Inflammatory macrophage treated with lipopolysaccharide for 4 hours (primary cell): ENCODE data around the gene FASTK.

Experiments
- DNase-seq: peaks from one replicate; pipeline ENCODE4 v3.0.0-alpha.2; 2020

FASTK gene, protein sequence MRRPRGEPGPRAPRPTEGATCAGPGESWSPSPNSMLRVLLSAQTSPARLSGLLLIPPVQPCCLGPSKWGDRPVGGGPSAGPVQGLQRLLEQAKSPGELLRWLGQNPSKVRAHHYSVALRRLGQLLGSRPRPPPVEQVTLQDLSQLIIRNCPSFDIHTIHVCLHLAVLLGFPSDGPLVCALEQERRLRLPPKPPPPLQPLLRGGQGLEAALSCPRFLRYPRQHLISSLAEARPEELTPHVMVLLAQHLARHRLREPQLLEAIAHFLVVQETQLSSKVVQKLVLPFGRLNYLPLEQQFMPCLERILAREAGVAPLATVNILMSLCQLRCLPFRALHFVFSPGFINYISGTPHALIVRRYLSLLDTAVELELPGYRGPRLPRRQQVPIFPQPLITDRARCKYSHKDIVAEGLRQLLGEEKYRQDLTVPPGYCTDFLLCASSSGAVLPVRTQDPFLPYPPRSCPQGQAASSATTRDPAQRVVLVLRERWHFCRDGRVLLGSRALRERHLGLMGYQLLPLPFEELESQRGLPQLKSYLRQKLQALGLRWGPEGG

DNA sequence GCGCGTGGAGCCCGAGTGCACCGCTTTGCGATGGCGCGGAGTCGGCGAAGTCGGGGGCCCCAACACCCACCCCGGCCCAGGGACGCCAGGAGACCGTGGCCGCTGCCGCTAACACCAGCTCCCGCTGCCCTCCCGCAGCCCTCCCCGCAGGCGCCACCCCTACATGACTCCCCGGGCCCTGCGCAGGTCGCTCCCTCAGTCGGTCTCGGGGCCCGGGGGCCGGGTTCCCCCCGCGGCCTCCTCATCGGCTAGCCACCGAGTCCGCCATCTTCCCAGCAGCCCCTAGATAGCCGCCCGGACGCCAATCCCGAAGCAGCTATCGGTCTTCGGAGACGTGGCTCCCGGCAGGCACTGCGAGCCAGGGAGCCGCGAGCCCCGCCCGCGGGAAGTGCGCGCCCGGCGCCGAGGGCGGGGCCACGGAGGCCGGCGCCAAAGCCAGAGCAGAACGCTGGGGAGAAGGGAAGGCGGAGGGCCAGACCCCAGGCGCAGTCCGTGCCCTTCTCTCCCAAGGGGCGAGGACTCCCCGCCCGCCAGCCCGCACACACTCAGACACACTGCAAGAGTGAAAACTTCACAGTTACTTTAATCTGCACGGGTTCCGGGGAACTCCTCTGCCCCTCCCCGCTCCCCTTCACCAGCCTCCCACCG lies at the start of gene FASTK:
TSS of gene FASTK (minus strand) at position 288 of the 648 bp plus-strand sequence. CDS start at position 245, 43 bp downstream.
- DNase-seq: peak; percentile 93

DNA sequence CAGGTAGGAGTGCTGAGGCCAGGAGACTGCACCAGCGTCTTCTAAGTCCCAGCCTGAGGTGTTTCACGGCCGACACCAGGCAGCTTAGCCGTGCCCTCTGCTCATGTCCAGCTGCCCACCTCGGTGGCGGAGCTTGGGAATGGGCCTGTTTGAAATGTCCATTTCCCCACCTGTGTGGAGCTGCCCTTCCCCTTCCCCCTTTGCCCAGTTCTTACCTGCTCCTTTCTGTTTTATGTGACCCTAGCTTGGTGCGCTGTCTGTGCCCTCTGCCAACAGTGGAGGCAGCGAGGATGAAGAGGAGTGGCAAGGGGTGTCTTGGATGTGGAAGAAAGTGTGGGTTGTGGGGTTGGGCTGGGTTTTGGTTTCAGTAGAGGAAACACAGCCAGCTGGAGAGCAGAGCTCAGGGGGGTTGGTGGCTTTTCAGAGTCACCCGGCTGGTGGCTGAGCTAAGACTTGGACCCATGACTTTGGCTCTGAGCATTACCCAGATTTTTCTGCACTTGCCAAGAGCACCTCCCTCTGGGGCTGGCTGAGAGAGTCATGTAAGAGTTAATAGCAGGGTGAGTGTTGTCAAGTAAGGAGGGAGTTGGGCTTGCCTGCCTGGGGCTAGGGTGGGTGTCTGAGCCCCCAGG lies 49.5 kb upstream of the FASTK start:
- no peak for DNase-seq

DNA sequence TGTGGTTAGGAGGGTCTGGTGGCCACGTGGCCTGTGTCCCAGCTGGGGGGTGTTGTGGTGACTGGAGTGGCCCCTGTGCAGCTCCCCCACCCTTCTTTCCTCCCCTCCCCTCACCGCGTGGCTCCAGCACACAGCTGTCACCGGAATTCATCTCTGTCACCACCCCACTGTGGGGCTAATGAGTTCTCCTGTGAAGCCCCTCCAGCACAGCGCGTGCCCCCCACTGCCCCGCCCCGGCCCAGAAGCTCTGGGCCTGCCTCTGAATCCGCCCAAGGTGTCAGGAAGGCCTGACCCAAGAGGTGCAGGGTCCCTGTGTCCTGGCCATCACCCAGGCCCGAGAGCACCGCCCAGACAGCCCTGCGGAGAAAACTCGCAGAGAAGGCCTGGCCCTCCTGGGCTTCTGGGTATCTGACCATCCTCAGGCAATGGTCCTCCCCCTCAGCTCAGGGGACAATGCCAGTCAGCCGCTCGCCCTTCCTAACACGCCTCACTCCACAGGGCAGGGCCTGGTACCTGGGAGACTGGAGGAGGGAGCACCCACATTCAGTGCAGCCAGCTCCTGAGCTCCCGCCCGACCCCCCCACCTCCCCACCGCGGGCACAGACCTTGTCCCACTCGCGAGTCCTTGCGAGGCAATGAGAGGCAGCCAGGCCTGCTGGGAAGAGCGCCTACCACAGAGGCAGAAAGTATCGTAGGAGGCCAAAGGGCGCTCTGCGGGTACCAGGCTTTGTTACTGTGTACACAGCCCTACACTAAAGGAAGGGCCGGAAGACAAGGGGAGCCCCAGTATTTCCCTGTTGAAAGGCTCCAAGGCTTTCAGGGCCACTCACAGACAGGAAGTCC lies 48.7 kb upstream of the FASTK start:
- no peak for DNase-seq

DNA sequence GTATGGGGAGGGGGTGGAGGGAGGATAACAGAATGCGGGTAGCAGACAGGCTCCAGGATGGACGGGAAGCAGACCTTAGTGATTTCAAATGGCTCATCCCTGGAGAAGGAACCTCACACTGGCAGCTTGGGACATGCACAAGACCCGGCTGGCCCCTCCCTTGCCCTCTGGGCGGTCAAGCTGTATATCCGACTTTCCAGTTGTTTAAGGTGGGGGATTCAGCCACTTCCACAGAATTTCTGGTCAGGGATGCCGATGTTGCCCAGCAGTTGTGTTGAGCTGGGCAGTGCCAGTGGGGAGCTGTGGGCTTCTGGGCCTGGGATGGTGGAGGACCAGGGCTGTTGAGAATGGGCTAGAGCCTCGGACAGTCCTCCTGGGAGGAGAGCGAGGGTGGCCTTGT lies 48.1 kb upstream of the FASTK start:
- DNase-seq: no peak

DNA sequence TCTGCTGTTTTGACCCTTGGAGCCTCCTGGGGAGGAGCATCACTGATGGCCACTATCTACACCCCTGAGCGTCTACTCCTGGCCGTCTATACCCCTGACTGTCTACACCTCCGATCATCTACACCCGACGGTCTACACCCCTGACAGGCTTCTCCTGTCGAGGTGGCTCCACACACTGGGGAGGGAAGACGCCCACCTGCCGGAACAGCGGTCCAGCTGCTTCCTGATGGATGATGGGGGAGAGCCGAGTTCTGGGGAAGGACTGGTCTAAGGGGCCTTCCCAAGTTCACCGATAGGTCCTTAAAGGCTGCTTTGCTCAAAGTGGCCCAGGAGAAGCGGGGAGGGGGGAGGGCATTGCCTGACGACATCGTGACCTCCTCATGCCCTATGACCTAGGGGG lies 47.5 kb upstream of the FASTK start:
- no peak for DNase-seq

DNA sequence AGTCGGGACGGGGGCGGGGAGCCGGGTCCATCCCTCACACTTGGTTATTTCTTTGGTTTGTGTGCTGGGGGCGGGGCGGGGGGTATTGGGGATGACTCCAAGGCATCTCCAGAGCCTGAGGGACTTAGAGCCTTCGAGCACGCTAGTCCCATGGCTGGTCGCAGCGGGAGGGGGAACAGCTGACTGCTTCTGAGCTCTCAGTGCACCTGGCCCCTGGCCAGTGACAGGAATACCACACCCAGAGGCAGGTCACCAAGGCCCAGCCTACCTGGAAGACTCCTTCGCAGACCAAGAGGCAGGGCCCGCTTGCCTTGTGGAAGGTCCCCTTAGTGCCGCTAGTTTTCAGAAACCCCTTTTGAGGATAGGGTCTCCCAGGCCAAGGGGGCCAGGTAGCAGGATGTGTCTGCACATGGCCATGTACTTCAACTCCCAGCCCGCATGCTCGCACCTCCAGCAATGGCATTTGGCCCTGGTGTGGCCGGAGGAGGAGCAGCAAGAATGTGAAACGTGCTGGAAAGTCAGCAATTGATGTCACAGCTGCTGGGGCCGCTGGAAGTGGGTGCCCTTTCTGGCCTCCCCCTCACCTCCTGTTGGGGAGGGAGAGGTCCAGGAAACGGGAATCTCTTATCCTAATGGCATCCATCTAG lies 46.0 kb upstream of the FASTK start:
- DNase-seq: no peak

DNA sequence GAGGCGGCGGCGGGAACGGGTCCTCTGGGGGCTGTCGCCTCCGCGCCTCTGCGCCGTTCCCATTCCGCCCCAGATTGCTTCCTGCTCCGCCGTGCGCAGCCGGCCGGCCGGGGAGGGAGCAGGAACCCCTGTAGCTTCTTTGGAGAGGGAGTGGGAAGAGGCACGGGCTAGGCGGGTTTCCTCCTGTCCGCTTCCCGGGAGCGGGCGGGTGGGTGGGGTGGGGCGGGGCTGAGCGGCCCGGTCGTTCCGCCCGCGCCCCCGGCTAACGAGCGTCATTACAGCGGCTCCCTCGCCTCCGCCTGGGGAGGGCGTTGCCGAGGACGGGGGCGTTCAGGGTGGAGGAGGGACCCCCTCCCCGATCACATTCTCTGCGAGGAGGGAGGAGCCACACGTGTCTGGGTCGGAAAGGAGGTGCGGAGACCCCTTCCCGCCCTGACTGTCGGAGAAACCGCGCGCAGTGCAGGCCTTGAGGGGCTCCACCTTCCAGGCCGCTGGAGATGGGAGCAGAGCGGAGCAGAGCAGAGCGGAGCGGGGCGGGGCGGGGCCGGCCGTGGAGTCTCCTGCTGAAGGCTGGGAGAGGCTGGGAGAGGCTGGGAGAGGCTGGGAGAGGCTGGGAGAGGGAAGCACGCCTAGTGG lies 45.4 kb upstream of the FASTK start:
- no peak for DNase-seq

DNA sequence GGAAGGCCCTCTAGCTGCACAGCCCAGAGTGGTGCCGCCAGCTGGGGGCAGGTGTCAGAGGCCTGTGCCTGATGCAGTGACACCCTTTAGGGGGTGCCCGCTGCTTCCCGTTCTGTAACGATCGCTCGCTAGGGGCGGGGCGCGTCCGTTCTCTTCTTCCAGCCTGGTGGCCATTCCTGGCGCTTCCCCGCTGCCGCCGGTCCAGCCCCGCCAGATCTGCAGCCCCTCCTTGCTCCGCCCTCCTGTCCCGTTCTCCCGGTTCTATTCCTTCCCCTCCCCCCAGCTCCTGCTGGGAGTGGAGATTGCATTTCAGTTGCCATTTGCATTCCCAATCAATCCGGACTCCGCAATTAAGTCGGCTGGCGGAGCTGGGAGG lies 44.8 kb upstream of the FASTK start:
- DNase-seq: no peak

DNA sequence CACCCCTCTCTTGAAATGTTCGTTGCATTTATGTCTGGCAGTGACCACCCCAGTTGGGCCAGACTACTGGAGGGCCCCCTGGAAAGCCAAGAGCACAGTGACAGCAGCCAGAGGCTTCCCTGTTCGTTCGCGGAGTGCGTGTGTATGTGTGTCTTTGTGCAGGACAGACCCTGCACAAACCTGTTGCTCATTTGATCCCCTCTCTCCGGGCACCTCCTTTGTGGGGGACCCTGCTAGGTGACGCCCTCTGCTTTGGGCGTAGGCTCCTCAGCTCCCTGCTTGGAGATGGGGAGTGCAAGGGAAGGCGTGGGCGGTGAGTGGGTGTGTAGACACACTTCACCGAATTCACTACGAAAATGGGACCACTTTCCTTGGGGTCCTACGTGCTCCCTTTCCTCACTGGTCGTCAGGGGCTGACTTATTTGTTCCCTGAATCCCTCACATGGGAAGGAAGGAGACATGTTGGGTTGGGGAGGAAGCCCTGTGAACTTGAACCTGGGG lies 44.3 kb upstream of the FASTK start:
- DNase-seq: no peak

DNA sequence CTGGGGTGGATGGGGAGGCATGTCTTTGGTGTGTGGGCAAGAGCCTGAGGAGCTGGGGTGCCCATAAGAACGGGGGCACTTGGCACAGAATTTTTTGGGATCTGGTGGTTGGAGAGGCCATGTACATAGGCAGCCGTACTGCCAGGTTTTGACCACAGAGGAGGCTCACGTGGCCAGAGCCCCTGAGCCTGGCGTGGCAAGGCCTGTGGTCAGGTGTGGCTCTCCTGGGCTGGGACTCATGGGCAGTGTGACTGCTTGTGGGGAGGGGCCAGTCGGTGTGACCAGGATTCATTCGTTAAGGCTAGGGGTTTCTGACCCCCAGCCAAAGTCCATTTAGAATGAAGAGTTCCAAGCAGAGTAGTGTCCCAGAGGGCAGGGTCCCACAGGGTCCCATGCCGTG lies 43.9 kb upstream of the FASTK start:
- no peak for DNase-seq

DNA sequence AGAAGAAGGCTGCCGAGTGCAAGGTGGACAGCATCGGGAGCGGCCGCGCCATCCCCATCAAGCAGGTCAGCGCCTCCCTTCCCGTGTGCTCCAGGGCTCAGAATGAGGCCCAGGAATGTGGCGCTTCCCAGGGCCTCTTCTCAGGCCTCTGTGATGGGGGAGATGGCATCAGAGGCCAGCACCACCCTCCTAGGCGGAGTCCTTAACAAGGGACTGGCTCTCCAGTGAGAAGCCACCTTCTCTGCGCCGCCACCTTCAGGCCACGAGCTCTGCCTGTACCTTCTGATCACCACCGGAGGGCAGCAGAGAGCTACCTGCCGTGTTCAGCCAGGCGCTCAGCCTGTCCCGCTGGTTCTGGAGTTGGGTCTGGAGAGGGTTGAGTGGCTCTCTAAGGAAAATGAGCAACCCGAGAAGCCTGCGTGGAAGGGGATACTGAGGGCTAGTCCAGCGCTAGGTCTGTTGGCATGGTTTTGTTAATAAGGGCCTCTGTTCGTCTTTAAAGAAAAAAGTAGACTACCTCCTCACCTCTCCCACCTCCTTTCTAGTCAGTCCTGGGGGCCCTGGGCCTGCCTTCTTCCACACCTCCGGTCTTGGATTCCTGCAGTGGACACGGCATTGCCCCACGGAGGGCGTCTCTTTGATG lies 43.3 kb upstream of the FASTK start:
- DNase-seq: peak; percentile 55

DNA sequence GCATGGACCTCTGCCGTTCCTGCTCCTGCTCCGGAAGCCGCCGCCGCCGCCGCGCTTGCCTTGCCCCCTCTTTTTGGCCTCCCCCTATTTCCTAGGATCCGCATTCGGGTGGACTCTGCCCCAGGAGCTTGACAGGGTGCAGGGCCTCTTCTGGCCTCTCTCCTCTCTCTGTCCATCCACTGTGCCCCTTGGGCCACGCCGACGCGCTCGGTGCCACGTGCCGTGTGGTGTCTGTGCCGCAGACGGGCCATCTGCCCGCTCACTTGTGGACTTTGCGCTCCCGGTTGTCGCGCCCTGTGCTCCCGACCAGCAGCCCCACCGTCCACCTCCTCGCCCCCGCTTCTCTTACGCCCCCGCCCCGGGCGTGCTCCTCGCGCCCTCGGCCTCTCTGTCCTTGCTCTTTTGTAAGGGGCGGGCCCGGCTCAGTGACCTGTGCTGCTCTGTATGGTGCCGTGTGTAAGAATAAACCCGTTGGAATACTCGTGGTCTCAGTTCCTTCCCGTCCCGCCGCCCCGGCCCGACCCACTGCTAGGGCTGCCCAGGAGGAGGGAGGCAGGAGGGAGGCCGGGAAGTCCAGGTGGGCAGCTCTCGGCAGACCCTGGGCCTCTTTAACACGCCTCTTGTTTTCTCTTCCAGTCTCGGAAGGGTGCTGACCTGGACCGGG lies 42.7 kb upstream of the FASTK start:
- DNase-seq: no peak

DNA sequence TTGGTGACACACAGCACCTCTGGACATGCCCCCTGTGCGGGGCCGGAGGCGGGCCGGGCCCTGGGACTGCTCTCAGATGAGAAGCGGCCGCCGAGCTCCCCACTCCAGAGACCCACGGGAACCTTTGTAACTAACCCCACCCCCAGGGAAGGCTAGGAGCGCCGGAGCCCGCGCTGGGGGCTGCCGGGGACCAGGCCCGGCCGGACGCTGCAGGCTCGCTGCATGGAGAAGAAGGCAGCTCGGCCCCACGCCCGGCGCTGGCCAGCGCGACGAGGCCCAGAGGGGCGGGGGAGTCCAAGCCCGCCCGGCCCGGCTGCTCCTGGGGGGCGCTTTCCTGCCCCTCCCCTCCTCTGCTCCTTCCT lies 42.2 kb upstream of the FASTK start:
- DNase-seq: no peak

DNA sequence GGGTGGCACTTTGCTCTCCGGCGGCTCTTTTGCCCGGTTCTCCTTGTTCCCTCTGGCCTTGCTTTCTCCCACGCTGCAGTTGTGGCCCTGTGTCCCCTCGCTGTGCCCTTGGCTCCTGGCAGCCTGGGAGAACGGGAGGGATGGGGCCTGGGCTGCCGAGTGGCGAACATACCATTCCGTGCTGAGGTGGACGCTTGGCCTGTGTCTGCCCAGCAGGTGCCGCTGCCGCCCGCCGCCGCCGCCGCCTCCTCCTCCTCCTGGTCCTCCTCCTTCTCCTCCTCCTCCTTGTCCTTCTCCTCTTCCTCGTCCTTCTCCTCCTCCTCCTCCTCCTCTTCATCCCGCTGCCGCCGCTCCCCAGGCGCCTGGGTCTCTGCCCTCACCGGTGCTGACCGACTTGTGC lies 41.7 kb upstream of the FASTK start:
- DNase-seq: no peak

DNA sequence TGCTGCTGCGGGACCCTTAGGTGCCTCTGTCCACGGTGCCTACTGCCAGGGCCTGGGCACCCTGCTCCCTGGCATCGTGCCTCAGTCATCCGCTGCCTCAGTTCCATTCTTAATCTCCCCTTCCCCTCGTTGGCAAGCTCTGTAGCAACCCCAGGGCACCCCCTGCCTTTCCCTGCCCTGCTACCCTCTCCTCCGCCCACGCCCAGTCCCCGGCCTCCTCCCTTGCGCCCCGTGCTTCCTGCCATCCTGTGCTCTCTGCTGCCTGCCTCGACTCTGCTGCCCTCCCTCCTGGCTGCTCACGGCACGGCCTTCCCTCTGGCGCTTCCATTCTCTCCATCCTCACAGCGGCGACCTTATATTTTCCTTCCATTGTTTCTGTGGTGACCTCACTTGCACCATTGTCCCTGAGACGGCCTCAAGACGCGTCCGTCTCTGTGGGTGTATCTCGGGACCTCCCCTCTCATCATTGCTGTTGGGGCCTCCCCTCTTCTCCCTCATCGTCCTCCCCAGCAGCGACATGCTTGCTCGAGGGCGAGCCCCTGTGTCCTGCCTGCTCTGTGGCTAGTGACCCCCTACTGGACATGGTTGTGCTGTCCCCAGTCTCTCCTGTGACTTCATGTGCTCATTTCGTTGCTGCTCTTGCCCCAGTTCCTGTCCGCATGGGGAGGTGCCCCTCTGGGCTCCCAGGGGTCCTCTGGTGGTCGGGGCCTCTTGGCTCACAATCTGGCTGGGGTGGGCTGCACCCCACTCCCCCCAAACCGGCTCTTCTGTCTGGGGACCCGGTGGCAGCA lies 41.0 kb upstream of the FASTK start:
- DNase-seq: no peak

DNA sequence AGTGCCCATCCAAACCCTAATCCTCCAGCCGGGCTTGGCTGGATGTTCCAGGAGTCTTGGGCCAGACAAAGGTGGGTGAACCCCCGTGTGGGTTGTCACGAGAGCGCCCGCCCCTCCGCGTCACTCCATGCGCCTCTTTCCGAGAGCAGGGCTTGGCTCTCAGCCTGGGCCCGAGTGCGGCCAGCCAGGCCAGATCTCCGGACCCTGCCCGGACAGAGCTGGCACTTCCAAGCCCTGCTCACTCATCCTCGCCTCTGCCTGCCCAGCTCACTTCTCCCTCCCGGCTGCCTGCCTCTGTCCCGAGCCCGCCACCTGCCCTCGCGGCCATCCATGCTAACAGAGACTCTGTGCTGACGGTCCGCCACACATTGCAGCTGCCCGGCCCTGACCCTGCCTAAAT lies 40.3 kb upstream of the FASTK start:
- no peak for DNase-seq

DNA sequence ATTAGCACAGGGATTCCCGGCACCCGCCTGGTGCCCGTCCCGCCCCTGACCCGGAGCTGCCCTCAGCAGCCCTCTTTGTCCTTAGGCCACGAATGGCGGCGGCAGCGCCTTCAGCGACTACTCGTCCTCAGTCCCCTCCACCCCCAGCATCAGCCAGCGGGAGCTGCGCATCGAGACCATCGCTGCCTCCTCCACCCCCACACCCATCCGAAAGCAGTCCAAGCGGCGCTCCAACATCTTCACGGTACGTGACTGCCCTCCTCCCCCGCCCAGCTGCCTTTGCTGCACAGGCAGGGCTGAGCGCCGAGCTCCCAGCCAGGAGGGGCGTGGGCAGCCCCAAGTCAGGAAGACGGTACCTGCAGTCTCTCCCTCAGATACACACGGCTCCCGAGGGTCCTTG lies 39.3 kb upstream of the FASTK start:
- no peak for DNase-seq

DNA sequence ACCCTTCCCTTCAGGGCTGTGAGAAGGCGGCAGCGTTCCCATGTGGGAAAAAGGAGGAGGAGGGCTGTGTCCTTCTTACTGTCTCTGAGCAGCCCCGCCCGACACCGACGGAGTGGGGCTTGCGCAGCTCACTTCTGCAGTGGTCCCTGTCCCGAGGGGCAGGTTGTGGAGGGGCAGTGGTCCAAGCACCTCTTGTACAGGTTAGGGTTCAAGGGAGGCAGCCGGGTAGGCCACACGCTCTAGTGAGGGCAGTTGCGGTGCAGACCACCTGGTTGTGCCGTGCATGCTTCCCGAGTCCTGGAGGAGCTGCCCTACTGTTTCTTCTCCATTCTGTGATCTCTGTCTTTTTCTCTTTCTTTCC lies 38.4 kb upstream of the FASTK start:
- no peak for DNase-seq

DNA sequence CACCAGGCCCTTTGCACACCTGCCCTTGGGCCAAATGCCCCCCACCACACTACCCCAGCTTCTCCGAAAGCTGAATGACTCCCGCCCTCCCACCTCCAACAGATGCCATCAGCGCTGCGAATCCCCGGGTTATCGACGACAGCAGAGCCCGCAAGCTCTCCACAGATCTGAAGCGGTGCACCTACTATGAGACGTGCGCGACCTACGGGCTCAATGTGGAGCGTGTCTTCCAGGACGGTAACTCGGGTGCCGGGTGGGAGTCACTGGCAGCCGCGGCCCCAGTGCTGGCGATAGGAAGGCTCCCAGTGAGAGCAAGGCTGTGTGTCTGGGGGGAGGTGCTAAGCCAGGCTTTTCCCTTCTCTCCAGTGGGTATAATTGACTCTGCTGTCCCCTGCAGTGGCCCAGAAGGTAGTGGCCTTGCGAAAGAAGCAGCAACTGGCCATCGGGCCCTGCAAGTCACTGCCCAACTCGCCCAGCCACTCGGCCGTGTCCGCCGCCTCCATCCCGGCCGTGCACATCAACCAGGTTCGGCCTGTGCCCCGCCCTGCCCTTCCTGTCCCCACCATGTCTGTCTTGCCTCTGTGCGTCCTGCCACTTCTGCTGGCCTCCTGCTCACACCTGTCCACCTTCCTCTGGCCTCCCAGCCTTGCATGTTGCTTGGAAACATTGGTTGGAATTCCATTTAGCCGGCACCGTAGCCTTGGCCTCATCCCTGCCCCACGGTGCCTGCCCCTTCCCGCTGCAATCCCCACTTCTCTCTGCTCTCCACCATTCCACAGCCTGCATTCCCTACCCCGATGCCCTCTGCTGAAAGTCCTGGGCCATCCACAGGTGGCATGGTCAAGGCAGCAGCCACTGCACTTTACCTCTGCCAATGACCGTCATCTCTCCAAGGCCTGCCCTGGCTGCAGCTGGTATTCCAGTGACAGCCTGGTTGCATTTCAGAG lies 37.8 kb upstream of the FASTK start:
- DNase-seq: no peak
